ENCODE data around the gene NKTR.

Gene NKTR

DNA sequence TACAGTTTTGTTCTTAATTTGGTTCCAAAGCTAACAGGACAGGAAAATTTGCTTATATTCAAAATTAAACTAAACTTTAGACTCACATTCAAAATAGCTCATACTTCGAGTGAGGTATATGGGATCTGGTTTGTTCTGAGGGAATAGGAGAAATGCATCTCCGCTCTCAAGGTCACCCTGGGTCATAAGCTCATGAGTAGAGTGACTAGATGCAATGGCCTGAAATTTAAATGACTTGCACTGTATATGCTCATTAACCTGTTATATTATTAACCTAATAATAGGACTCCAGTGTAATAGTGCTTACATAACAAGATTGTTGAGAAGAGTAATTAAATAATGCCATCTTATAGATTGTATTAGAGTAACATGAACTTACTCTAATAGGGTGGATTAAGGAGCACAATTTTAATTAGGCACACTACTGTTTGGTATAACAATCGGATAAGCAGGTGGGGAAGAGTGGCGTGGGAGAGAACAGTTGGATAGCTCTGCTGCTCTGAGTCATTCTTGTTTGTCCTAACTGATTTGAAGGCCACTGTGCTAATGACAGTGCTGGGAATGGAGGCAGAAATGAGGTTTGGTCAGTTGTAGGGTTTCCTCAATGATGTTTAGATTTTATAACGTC lies 5.2 kb downstream of the NKTR start:
- DNase-seq (ENCODE audit: low read depth, low spot score) = no peak
- H3K36me3 ChIP-seq (ENCODE audit: insufficient read depth, low read length) = peaks cover 23% of the 10 kb centered on the region
- no peaks in the 10 kb centered on the region for H3K9me3 ChIP-seq (ENCODE audit: low read depth, low read length)
- TF ChIP-seq POLR2AphosphoS5 (IDR thresholded peaks at IDR 0.05; ENCODE audit: borderline replicate concordance, low read depth, low read length) (no peak), FOXP2 (optimal IDR thresholded peaks at IDR 0.05; ENCODE audit: control extremely low read depth, extremely low read length, insufficient read depth) (no peak), EZH2 (IDR thresholded peaks at IDR 0.05) (no peak)
- H3K4me3 ChIP-seq = no peak overlapping the region
- H3K27ac ChIP-seq = no peak overlapping the region
- no peak overlapping the region for H3K9ac ChIP-seq (ENCODE audit: insufficient read length)

DNA sequence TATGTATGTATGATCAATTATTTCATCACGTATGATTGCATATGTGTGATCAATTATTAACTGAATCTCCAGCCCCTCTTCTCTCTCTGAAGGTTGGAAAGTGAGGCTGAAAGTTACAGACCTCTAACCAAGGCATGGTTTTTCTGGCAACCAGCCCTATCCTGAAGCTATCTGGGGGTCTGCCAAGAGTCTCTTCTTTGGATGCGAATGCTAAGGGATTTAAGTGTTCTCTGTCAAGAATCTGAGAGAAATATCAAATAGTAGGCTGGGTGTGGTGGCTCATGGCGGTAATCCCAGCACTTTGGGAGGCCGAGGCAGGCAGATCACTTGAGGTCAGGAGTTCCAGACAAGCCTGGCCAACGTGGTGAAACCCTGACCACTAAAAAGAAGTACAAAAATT lies 8.1 kb downstream of the NKTR start:
- TF ChIP-seq POLR2AphosphoS5 (IDR thresholded peaks at IDR 0.05; ENCODE audit: borderline replicate concordance, low read depth, low read length) = no peak
- TF ChIP-seq EZH2 (IDR thresholded peaks at IDR 0.05) = no peak
- TF ChIP-seq FOXP2 (optimal IDR thresholded peaks at IDR 0.05; ENCODE audit: control extremely low read depth, extremely low read length, insufficient read depth) = no peak
- H3K9me3 ChIP-seq (ENCODE audit: low read depth, low read length) = no peaks in the 10 kb centered on the region
- no peak overlapping the region for H3K9ac ChIP-seq (ENCODE audit: insufficient read length)
- H3K27ac ChIP-seq = peak overlapping the region; percentile 16; the same call in 1 of the 2 replicates
- no peak overlapping the region for H3K4me3 ChIP-seq
- peak; percentile 20 for DNase-seq (ENCODE audit: low read depth, low spot score)
- peaks cover 14% of the 10 kb centered on the region for H3K36me3 ChIP-seq (ENCODE audit: insufficient read depth, low read length)

DNA sequence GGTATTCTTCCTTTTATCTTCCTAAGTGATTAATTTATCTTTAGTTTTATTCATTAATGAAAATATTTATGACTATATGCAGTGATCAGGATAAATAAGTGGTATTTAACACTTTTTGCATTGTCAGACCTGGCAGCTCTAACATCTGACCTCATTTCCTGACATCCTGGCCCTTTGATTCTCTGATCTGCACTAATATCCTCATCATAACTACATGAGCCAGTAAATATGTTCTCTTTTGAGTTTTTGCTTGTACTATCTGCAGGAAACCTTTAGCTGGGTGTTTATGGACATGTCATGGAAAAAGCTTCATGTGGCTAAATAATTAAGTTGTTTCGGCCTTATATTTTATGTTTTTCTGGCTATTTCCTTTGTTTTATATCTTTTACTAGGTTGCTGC lies 10.5 kb downstream of the NKTR start:
- Histone ChIP-seq H3K9me3 (ENCODE audit: low read depth, low read length) (no peaks in the 10 kb centered on the region), H3K36me3 (ENCODE audit: insufficient read depth, low read length) (peaks cover 5% of the 10 kb centered on the region; the same call in 1 of the 2 replicates), H3K4me3 (no peak overlapping the region), H3K27ac (no peak overlapping the region), H3K9ac (ENCODE audit: insufficient read length) (no peak overlapping the region)
- no peak for TF ChIP-seq EZH2 (IDR thresholded peaks at IDR 0.05)
- no peak for TF ChIP-seq POLR2AphosphoS5 (IDR thresholded peaks at IDR 0.05; ENCODE audit: borderline replicate concordance, low read depth, low read length)
- TF ChIP-seq FOXP2 (optimal IDR thresholded peaks at IDR 0.05; ENCODE audit: control extremely low read depth, extremely low read length, insufficient read depth) = no peak
- no peak for DNase-seq (ENCODE audit: low read depth, low spot score)

DNA sequence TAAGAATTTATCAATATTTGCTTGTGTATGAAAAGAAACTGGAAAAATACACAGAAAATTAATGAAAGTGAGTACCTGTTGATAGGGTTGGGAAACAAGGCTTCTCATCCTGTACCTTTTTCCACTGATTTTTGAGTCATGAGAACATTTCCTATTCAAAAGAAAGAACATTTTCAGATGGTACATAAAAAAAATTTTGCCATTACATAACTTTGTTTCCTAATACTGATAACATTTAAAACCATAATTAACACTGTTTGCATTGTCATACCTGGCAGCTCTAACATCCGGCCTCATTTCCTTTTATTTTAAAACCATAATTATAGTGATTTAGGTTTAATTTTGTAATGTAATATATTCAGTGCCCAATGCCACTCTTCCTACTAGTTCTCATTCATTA lies 11.7 kb downstream of the NKTR start:
- Histone ChIP-seq H3K27ac (no peak overlapping the region), H3K9me3 (ENCODE audit: low read depth, low read length) (no peaks in the 10 kb centered on the region), H3K36me3 (ENCODE audit: insufficient read depth, low read length) (peaks cover 5% of the 10 kb centered on the region; the same call in 1 of the 2 replicates), H3K4me3 (no peak overlapping the region), H3K9ac (ENCODE audit: insufficient read length) (no peak overlapping the region)
- TF ChIP-seq FOXP2 (optimal IDR thresholded peaks at IDR 0.05; ENCODE audit: control extremely low read depth, extremely low read length, insufficient read depth) = no peak
- no peak for TF ChIP-seq EZH2 (IDR thresholded peaks at IDR 0.05)
- no peak for TF ChIP-seq POLR2AphosphoS5 (IDR thresholded peaks at IDR 0.05; ENCODE audit: borderline replicate concordance, low read depth, low read length)
- no peak for DNase-seq (ENCODE audit: low read depth, low spot score)

DNA sequence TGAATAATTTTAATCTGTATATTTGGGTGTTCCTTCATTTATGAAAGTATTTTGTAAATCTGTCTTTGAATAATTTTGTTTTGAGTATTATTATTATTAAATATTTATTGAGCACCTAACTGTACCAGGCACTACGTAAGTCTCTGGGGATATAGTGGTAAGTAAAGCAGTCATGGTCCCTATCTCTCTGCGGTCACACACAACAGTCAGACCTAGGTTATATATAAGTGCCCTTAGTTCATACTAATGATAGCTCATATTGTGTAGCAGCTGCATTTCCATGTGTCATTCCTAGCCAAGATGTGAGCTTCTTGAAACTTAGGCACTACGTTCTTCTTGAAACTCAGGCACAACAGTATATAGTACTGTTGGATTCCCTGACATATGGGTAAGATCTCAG lies 12.4 kb downstream of the NKTR start:
- no peak for DNase-seq (ENCODE audit: low read depth, low spot score)
- Histone ChIP-seq H3K36me3 (ENCODE audit: insufficient read depth, low read length) (peaks cover 5% of the 10 kb centered on the region; the same call in 1 of the 2 replicates), H3K27ac (no peak overlapping the region), H3K9me3 (ENCODE audit: low read depth, low read length) (no peaks in the 10 kb centered on the region), H3K4me3 (no peak overlapping the region), H3K9ac (ENCODE audit: insufficient read length) (no peak overlapping the region)
- TF ChIP-seq POLR2AphosphoS5 (IDR thresholded peaks at IDR 0.05; ENCODE audit: borderline replicate concordance, low read depth, low read length) = no peak
- no peak for TF ChIP-seq EZH2 (IDR thresholded peaks at IDR 0.05)
- no peak for TF ChIP-seq FOXP2 (optimal IDR thresholded peaks at IDR 0.05; ENCODE audit: control extremely low read depth, extremely low read length, insufficient read depth)

DNA sequence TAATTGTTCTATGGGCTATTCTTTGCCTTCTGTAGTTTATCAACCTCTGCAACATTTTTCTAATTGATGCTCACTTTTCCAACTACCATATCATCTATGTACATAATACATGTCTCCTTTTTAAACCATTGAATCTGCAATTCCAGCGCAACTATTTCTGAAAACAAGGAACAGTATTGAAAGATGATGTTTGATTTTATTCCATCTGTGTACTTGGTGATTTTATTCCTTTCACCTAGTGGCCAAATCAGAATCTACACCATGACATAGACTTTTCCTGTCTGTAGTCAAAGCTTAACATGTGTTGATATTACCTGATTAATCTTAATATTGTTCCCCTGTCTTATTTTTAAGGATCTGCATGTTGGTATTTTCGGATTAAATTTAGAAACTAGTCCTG lies 13.0 kb downstream of the NKTR start:
- H3K9me3 ChIP-seq (ENCODE audit: low read depth, low read length) = no peaks in the 10 kb centered on the region
- peaks cover 5% of the 10 kb centered on the region for H3K36me3 ChIP-seq (ENCODE audit: insufficient read depth, low read length)
- no peak for DNase-seq (ENCODE audit: low read depth, low spot score)
- no peak overlapping the region for H3K27ac ChIP-seq
- no peak overlapping the region for H3K4me3 ChIP-seq
- TF ChIP-seq FOXP2 (optimal IDR thresholded peaks at IDR 0.05; ENCODE audit: control extremely low read depth, extremely low read length, insufficient read depth) (no peak), EZH2 (IDR thresholded peaks at IDR 0.05) (no peak), POLR2AphosphoS5 (IDR thresholded peaks at IDR 0.05; ENCODE audit: borderline replicate concordance, low read depth, low read length) (no peak)
- H3K9ac ChIP-seq (ENCODE audit: insufficient read length) = no peak overlapping the region

DNA sequence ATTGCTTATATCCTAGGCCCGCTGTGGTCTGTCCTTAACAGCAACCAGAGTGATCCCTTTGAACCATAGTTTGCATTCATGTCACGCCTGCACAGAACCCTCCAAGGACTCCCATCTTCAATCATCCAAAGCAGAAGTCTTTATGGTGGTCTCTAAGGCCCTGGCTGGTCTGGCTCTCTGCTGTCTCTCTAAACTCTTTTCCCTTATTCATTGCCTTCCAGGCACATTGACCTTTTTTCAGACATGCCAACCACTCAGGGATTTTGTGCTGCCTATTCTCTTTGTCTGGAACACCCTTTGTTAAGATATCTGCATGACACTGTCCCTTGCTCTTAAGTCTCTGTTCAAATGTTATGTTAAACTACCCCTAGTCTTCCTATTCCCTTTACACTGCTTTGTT lies 31.1 kb downstream of the NKTR start:
- DNase-seq (ENCODE audit: low read depth, low spot score) = no peak
- Histone ChIP-seq H3K4me3 (no peak overlapping the region), H3K36me3 (ENCODE audit: insufficient read depth, low read length) (peaks cover 62% of the 10 kb centered on the region), H3K27ac (no peak overlapping the region), H3K9ac (ENCODE audit: insufficient read length) (no peak overlapping the region), H3K9me3 (ENCODE audit: low read depth, low read length) (no peaks in the 10 kb centered on the region)
- TF ChIP-seq POLR2AphosphoS5 (IDR thresholded peaks at IDR 0.05; ENCODE audit: borderline replicate concordance, low read depth, low read length) (no peak), FOXP2 (optimal IDR thresholded peaks at IDR 0.05; ENCODE audit: control extremely low read depth, extremely low read length, insufficient read depth) (no peak), EZH2 (IDR thresholded peaks at IDR 0.05) (no peak)

DNA sequence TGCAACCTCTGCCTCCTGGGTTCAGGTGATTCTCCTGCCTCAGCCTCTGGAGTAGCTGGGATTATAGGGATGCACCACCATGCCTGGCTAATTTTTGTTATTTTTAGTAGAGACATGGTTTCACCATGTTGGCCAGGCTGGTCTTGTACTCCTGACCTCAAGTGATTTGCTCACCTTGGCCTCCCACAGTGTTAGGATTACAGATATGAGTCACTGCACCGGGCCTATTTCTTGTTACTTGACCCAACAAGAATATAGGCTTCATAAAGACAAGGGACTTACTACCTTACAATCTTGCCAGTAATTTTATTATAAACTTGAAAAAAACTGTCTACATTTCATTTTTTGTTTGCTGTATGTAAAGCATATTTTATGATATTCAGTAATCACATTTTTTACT lies 31.7 kb downstream of the NKTR start:
- no peak for DNase-seq (ENCODE audit: low read depth, low spot score)
- H3K36me3 ChIP-seq (ENCODE audit: insufficient read depth, low read length) = peaks cover 67% of the 10 kb centered on the region
- H3K27ac ChIP-seq = no peak overlapping the region
- no peaks in the 10 kb centered on the region for H3K9me3 ChIP-seq (ENCODE audit: low read depth, low read length)
- no peak overlapping the region for H3K9ac ChIP-seq (ENCODE audit: insufficient read length)
- TF ChIP-seq FOXP2 (optimal IDR thresholded peaks at IDR 0.05; ENCODE audit: control extremely low read depth, extremely low read length, insufficient read depth) (no peak), POLR2AphosphoS5 (IDR thresholded peaks at IDR 0.05; ENCODE audit: borderline replicate concordance, low read depth, low read length) (no peak), EZH2 (IDR thresholded peaks at IDR 0.05) (no peak)
- H3K4me3 ChIP-seq = no peak overlapping the region

DNA sequence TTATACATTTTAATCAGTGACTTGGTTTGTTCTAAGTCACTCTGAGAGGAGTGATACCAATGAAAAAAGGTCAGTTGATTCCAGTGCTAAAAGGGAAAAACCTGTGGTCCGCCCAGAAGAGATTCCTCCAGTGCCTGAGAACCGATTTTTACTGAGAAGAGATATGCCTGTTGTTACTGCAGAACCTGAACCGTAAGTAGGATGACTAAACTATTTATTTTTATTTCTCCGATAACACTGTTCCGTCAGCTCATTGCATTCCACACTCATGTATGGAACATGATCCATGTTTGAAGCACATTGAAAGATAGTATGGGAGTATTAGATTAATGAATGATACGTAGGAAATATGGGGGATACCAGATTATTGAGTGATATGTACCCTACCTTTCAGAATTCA lies 33.1 kb downstream of the NKTR start:
- DNase-seq (ENCODE audit: low read depth, low spot score) = no peak
- H3K36me3 ChIP-seq (ENCODE audit: insufficient read depth, low read length) = peaks cover 81% of the 10 kb centered on the region
- no peak overlapping the region for H3K4me3 ChIP-seq
- no peak overlapping the region for H3K9ac ChIP-seq (ENCODE audit: insufficient read length)
- H3K9me3 ChIP-seq (ENCODE audit: low read depth, low read length) = no peaks in the 10 kb centered on the region
- no peak for TF ChIP-seq EZH2 (IDR thresholded peaks at IDR 0.05)
- TF ChIP-seq POLR2AphosphoS5 (IDR thresholded peaks at IDR 0.05; ENCODE audit: borderline replicate concordance, low read depth, low read length) = no peak
- no peak for TF ChIP-seq FOXP2 (optimal IDR thresholded peaks at IDR 0.05; ENCODE audit: control extremely low read depth, extremely low read length, insufficient read depth)
- no peak overlapping the region for H3K27ac ChIP-seq
